GM19467 (cell line): Measurements from ENCODE around the gene PITX1.
"Not testable (repeated sequence)": the region's sequence is repeated elsewhere in the genome, so short reads cannot be mapped to it uniquely, and the experiment has no call there.

ENCODE experiments used
- ATAC-seq: cut with Tn5 transposase; IDR thresholded peaks from one replicate; pipeline ENCODE4 v1.9.1; 2021; ENCODE audit warnings: mild to moderate bottlenecking, moderate library complexity; ENCODE audit not compliant: unreplicated experiment

Gene PITX1

GRCh38 chr5:135011355-135012032 lies 22.5 kb downstream of the PITX1 start:
- no peak for ATAC-seq

DNA sequence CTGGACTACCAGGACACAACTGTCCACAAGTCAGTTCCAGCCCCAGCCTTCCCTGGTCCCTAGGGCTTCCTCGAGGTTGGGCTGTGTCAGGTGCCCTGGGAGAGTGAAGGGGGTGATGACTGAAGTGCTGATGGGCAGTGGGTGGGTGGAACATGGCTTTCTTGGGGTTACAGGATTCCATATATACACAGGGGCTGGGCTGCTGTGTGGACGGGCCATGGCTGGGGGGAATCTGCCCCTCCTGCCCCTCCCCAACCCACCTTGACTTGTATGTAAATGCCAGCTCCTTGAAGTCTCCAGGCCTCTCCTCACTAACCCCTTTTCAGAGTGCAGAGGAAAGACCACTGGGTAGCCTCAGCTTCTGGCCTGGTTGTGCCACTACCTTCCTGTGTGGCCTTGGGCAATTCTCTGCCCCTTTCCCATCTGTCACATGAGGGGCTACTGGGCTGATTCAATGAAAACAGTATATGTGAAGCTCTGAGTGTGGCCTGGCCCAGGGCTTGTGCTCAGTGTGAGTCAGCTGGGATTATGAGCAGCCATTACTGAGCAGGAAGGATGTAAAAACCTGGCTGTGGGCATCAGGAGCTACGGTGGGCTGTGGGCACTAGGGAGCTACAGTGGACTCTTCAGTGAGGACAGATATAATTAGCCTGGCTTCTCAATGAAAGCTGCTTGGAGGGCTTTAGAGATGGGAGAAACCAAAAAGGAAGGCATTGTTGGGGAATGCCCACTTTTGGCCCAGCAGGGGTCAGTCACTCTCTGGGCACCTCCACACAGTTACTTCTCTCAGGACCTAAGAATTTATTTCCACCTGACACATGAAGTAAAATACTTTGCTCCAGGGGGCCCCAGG lies 23.3 kb downstream of the PITX1 start:
- ATAC-seq, result no peak

DNA sequence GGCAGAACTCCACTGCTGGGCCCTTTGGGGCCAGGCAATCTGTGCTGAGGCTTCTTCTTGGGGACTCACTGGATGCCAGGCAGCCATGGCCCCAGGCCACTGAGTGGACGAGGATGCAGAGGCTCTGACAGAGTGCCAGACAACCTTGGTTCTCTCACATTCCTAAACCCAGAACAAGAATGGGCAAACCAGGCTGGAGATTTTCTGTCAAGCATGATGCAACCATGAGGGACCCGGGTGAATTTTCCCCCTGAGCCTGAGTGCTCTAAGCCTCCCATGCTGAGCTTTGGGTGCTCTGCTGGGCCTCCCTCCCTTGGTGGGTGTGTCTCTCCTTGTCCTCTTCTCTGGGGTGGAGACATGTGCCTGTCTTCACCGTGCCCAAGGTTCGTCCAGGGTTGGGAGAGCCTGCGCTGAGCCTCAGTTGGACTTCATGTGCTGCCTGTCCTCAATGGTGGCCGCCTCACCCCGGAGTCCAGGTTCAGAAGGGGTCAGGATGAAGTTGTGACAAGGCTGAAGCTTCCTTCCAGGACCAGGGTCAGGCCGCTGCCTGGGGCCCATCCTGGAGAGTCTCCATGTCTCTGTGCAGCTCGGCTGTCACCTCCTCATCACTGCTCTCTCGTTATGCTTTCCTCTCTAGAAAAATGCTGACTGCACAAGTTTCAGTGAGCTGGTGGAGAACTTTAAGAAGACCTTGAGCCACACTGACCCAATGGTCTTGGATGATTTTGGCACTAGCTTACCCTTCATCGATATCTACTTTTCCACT lies 24.1 kb downstream of the PITX1 start:
- no peak for ATAC-seq

DNA sequence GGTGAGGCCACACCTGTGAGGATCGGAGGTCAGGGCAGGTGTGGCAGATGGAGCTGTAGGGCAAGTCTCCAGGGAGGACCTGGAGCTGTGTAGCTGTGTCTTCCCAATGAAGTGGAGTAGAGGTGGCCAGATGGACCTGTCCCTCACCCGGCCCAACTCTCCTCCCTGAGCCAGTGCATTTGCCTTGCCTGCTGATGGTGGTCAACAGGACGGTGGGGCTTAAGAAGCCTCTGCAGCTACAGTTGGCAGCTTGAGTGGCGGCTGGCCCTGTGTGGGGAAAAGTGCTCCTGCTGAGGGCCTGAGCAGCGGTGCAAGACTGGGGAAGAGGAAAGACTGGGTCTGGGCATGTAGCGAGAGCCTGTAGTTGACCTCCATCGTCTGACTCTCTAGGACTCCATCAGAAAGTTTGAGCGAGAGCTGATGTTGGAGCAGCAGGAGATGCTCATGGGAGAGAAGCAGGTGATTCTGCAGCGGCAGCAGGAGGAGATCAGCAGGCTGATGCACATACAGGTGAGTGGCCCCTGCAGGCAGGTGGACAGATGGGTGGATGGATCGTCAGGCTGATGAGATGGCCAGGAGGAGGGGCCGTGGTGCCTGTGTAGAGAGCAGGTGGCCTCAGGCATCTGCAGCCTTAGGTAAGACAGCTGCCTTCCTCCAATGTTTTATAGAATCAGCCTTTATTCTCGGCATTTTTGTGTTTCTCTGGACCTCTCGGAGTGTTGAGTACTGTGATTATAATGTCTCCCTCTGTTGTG lies 24.9 kb downstream of the PITX1 start:
- ATAC-seq, result no peak

- ATAC-seq, result no peak
Observed at GRCh38 chr5:135008556-135008955, 25.5 kb downstream of the PITX1 start.

DNA sequence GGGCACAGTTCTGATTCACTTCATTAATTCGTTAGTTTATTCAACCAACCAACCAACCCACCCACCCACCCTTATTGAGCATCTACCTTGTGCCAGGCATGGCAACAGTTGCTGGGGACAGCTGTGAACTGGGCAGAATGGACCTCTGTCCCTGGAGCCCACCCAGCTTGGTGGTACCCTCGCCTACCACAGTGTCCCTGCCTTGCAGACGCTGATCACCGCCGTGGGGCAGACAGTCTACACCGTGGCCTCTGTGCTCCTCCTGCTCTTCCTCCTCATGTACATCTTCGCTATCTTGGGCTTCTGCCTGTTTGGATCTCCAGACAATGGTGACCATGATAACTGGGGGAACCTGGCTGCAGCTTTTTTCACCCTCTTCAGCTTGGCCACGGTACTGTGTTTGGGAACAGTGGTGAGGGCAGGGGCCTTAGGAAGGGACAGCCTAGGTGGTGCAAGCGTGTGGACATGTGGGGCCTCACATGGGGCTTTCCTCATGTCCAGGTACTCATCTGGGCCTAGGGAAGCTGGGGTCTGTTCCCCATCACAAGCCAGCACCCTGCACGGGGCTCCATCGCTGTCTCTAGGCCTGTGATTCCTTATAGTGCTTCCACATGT lies 26.2 kb downstream of the PITX1 start:
- ATAC-seq, result no peak

- no peak for ATAC-seq
Observed at GRCh38 chr5:135007305-135007704, 26.7 kb downstream of the PITX1 start.

DNA sequence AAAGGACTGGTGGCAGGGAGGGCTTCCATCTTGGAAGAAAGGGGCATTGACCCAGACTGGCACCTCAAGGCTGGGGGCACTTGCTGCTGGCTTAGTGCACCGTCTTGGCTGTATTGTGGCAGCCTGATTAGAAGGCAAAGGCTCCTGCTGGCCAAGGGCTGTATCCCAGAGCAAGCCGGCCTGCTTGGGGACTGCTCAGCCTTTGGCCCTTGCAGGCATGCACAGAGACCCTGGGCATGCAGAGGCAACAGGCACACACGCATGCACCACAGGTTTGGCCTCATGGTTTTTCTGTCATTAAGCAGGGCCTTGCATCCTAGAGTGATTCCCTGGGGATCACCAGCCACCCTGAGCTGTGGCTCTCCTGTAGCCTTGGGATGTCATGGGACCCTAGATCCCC lies 29.0 kb downstream of the PITX1 start:
- no peak for ATAC-seq

GRCh38 chr5:135004376-135004775 lies 29.7 kb downstream of the PITX1 start:
- ATAC-seq, result no peak

DNA sequence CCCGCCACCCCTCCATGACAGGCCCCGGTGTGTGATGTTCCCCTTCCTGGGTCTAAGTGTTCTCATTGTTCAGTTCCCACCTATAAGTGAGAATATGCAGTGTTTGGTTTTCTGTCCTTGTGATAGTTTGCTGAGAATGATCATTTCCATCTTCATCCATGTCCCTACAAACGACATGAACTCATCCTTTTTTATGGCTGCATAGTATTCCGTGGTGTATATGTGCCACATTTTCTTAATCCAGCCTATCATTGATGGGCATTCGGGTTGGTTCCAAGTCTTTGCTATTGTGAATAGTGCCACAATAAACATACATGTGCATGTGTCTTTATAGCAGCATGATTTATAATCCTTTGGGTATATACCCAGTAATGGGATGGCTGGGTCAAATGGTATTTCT lies 36.0 kb downstream of the PITX1 start:
- ATAC-seq, result not testable (repeated sequence)

DNA sequence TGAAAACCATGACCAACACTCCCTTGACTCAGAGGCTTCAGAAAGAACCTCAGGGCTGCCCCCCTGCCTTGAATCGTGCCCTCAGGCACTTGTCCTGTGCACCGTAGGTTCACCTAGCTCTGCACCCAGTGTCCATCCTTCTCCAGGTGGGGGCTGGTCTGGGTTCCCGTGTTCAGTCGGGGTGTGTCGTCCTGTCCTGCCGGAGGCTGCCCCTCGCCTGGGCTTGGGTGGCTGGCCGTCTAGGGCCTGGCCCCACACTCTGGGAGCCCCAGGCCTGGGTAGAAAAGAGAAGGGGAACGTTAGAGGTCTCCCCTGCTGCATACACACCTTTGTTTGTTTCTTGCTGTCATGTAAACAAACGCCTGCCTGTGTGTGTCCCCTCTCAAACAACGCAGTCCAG lies 37.0 kb downstream of the PITX1 start:
- ATAC-seq, result no peak

DNA sequence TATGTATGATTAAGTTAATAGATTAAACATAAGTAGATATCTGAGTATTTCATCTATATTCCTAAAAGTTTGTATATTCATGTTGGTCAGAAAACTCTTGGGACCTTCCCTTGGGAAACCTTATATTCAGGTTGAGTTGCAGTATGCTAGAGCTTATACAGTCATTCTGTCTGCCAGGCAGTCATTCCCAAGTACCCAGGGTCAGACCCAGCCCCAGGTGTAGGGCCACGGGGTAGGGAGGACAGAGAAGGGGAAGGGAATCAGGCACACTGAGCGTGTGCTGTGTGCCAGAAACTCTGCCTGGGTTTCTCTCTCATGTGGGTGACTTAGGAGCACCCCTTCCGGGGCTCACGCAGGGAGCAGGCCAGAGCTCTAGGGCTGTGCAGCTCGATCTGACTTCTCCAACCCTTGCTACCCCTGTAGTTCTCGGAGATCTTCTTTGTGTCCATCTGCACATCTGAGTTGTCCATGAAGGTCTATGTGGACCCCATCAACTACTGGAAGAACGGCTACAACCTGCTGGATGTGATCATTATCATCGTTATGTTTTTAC lies 38.1 kb downstream of the PITX1 start:
- no peak for ATAC-seq

DNA sequence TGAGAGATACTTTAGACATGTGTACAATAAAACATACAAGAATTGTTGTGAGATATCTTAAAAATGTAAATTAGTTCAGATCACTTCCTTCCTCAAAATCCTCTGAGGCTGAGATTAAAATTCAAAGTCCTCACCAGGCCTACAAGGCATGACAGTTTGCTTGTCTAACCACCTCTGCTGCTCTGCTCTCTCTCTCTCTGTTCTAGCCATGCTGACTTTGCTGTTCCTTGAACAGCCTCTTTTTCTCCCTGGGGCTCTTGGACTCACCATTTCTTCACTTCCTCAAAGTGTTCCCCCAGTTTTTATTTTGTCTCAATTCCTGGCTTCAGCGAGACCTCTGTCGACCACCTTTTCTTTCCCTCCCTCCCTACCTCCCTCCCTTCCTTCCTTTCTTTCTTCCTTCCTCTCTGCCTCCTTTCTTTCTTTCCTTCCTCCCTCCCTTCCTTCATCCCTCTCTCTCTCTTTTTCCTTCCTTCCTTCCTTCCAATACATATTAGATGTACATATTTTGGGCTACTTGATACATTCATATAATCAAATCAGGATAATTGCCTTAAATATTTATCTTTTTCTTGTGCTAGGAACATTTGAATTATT lies 39.4 kb downstream of the PITX1 start:
- no peak for ATAC-seq

- ATAC-seq, result no peak
Observed at GRCh38 chr5:134993161-134993560, 40.9 kb downstream of the PITX1 start.

DNA sequence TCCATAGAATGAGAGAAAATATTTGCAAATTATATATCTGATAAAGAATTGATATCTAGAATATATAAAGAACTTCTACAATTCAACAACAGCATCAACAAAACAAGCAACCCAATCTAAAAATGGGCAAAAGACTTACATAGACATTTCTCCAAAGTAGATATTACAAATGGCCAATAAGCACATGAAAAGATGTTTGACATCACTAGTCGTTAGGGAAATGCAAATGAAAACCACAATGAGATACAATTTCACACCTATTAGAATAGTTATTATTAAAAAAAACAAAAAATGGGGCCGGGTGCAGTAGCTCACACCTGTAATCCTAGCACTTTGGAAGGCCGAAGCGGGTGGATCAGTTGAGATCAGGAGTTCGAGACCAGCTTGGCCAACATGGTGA lies 41.9 kb downstream of the PITX1 start:
- ATAC-seq, result no peak

DNA sequence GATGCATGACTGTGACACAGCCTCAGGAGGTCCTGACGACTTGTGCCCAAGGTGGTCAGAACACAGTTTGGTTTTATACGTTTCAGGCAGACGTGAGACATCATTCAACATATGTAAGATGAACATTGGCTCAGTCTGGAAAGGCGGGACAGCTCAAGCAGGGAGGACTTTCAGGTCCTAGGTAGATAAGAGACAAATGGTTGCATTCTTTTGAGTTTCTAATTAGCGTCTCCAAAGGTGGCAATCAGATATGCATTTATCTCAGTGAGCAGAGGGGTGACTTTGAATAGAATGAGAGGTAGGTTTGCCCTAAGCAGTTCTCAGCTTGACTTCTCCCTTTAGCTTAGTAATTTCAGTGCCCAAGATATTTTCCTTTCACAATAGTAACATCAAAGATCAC lies 43.8 kb downstream of the PITX1 start:
- ATAC-seq, result not testable (repeated sequence)

- ATAC-seq, result no peak
Observed at GRCh38 chr5:134989266-134989830, 44.7 kb downstream of the PITX1 start.

GRCh38 chr5:134982230-134982629 lies 51.8 kb downstream of the PITX1 start:
- no peak for ATAC-seq

GRCh38 chr5:134979416-134979815 lies 54.6 kb downstream of the PITX1 start:
- no peak for ATAC-seq
